Glomerular visceral epithelial cell (primary cell): Measurements from ENCODE around the gene FSHR.

ENCODE experiments used
- DNase-seq: peaks from one replicate; pipeline ENCODE4 v3.0.0-alpha.2; 2016; ENCODE audit errors: extremely low spot score

The FSHR gene

DNA sequence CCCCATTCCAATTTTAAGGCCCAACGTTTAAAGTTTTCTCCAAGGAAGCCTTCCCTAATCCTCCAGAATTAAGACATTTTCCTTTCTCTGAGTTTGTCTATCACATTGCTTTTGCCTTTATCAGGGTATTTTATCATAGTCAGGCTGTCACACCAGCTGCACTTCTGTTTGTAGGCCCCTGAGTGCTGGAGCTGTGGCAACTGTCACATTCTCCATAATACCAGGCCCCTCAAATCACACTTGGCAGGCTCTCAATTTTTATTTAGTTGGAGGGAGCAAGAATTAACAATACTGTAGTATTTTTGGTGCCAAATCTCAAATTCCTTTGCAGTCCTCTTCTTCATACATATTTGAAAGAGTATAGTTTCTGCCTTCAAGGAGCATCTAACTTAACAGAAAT, 122.2 kb downstream of the FSHR start:
- DNase-seq, result no peak

DNA sequence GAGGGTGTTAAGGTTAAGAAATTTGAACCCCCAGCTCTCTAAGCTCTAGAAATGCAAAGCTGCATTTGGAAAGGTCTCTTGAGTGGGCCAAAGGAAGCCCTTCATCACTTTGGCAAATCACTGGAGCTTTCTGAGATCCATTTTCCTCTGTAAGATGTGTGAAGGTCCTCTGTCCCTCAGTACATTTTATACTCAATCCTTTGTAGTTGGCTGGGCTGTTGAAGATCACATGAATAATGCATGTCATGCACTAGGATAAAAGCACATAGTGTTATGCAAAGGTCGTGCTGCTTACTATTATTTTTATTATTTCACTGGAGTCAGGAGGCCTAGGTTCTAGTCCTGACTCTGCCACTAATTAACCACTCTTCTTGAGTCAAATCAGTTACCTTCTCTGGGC, 124.9 kb downstream of the FSHR start:
- DNase-seq, result no peak

- no peak for DNase-seq
These were observed 126.2 kb downstream of the FSHR start for GRCh38 chr2:49028101-49028500.

- no peak for DNase-seq
These were observed 127.6 kb downstream of the FSHR start for GRCh38 chr2:49026706-49027105.

GRCh38 chr2:49021271-49021670, 133.0 kb downstream of the FSHR start:
- no peak for DNase-seq

DNA sequence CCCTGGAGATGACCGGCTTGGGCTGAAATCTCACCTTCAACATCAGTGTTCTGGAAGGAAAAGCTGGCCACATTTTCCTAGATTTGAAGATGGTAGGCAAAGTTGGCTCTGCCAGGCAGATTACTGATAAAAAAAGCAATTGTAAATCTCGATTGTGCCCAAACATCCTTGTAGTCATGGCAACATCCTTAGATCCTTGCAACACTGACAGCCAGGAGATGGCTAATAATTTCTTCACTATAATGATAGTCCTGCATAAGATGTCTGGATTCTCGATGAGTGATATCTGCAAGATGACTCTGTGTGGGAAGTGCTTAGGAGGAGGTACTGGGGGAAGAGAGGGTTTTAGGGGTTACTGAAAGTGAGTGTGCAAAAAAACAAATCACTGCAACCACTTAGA, 149.1 kb downstream of the FSHR start:
- no peak for DNase-seq

DNA sequence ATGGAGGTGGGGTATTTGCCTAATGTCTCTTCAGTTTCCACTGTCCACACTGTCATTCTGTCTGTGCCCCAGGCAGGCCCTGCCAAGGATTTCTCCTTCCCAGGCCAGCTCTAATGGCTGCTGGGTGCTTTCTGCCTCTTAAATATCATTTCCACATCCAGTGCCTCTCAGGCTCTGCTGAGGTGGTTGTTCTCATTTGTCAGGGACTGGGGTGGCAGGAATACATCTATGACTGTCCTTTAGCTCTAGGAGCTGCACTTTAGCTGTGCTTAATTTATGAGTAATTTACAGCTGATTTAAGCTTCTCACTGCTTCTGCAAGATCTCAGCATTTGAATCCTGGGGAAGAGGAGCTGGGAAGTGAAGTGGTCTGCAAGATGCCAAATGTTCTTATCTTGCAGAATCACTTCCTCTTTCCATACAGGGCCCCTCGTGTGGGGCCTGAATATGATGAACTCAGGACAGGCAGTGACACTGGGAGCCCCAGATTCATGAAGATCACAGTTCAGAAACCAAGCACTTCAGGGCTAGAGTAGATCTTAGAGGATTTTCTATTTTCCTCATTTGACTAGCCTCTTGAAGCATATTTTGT, 150.2 kb downstream of the FSHR start:
- DNase-seq, result no peak

DNA sequence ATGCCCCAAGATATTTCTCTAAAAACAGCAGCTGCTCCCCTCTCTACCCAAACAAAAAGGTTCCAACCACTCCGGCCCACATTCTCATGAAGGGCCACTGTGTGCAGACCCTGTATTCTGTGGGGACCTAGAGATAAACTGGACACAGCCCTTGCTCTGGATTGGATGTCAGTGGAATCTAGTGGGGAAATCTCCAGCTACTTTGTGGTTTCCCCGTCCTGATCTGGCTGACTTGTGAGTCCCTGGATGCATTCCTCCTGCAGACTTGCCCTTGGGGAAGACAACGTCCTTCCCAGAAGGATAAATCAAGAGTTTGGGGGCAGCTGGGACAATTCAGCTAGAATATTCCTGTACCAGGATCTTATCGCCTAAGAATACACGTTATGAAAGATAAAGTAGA, 151.1 kb downstream of the FSHR start:
- no peak for DNase-seq

DNA sequence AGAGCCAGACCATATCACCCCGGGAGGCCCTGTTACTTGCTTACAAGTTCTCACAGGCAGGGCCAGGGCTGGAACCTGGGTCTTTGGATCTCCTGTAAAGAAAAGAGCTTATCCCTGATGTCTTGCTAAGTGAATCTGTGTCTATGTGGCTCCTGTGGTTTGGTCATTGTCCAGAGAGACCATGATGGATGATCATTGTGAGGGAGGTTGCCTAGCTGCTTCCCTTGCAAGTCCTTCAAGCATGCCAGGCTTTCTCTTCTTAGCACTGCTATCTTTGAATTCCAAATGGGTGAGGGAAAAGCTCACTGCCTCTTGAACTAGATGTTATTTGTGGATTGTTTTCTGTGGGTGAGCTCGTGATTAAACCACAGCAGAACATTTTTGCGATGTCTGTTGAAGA, 151.6 kb downstream of the FSHR start:
- DNase-seq, result no peak

- no peak for DNase-seq
These were observed 153.6 kb downstream of the FSHR start for GRCh38 chr2:49000695-49001094.

- DNase-seq, result no peak
These were observed 155.9 kb downstream of the FSHR start for GRCh38 chr2:48998449-48998848.

GRCh38 chr2:48993576-48993975, 160.7 kb downstream of the FSHR start:
- no peak for DNase-seq

- DNase-seq, result no peak
These were observed 162.7 kb downstream of the FSHR start for GRCh38 chr2:48991415-48992131.

- DNase-seq, result no peak
These were observed 169.4 kb downstream of the FSHR start for GRCh38 chr2:48984922-48985321.

DNA sequence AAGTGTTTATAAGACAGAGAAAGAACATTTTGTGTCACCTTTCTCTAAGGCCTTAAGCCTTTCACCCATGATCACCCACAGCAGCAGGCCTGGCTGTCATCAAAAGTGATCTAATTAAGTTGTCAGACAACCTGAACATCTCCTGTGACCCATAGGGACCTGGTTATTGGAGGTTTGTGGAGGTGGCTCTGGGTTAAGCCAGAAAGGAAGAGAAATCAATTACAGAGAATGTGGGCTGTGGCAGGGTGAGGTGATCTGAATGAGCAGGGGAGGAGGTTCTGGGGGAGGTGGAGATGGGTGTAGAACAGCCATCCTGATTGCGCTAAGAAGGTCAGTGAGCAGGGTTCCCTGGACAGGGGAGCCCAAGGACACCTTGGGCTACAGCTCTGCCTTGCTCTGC, 170.8 kb downstream of the FSHR start:
- no peak for DNase-seq

DNA sequence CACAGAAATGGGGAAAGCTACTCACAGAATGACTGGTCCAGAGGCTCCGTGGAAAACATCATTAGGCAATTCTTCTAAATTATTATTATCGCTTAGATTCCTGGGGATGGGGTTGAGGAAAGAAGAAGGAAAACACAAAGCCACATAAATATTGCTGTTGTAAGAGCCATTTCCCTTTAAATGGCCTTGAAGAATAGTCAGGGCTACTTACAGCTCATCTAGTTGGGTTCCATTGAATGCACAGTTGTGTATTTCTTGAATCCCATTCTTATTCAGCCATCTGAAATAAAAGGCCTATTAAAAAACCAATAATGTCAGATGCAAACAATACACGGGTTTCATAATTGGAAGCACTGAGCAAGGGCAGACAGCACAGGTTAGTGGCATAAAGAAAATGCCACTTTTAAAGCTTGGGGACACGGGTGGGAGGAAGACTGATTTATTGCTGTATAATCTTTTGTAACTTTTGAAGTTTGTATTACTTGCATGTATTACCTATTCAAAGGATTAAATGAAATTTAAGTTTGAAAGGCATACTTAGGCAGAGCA, 171.4 kb downstream of the FSHR start:
- DNase-seq, result no peak

GRCh38 chr2:48980846-48981245, 173.5 kb downstream of the FSHR start:
- DNase-seq, result no peak

- DNase-seq, result no peak
These were observed 174.6 kb downstream of the FSHR start for GRCh38 chr2:48979691-48980090.

DNA sequence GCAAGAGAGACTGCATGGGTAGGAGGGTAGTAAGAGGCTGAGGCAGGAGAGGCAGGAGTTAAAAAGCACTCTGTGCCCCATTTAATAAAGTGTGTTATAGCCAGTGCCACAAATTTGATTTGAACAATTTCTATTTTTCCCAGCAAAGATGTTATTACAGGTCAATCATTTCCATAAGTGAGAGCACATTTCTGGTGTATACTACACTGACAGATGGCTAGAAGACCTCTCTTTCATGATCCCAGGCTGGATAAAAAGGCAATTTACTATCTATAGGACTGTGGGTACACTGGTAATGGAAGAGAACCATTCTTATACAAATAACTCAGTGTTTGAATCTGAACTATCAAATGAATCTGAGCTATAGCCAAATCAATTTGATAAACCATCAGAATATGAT, 176.2 kb downstream of the FSHR start:
- DNase-seq, result no peak

DNA sequence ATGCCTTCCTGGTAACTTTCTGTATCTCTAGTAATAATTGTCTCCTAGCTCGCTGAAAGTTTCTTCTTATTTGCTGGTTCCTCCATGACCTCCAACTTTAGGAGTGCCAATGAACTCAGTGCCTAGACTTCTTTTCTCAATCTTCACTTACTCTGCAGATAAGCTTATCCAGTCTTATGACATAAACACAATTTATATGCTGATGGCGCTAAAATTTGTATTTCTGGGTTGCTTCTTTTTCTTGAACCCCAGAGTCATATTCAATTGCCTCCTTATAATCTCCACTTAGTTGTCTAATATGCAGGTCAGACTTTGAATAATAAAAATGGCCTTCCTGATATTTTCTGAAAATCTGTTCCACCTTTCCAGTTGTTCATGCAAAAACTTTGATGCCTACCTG, 182.5 kb downstream of the FSHR start:
- DNase-seq, result no peak

- DNase-seq, result no peak
These were observed 186.3 kb downstream of the FSHR start for GRCh38 chr2:48968011-48968410.

DNA sequence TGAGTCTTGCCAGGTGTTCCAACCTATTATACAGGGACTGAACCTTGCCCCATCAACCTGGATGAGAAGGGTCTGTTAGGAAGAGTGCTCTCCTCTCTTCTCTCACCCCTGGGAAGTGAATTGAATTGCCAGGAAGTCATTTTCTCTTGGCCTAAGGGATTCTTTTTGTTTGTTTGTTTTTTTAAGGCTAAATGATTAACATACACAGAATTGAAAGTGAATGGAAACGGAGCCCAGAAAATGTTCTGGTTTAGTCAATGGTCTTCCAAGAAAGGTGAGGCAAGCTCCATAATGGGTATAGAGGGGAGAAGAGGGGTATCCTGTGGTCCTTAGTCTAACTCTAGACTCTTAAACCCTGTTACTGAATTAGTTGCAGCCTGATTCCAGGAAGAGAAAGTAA, 189.1 kb downstream of the FSHR start:
- DNase-seq, result no peak

GRCh38 chr2:48961009-48961408, 193.3 kb downstream of the FSHR start:
- DNase-seq, result no peak

- no peak for DNase-seq
These were observed 199.4 kb downstream of the FSHR start for GRCh38 chr2:48954935-48955334.
